Hematopoietic multipotent progenitor cell treated with erythropoietin and hydrocortisone succinate and interleukin-3 and kit ligand, for 15 days (in vitro differentiated cells): Measurements from ENCODE around the gene KLHL11.
"Not testable (repeated sequence)": the region's sequence is repeated elsewhere in the genome, so short reads cannot be mapped to it uniquely, and the experiment has no call there.

Experiments used
- DNase-seq: peaks from one replicate; pipeline ENCODE4 v3.0.0-alpha.2; 2015; ENCODE audit warnings: low spot score

Gene KLHL11

GRCh38 chr17:41836550-41837196, 28.6 kb downstream of the KLHL11 start:
- DNase-seq = no peak

- DNase-seq = no peak
Measured at GRCh38 chr17:41835800-41836549, 29.2 kb downstream of the KLHL11 start, which contains the start of gene NT5C3B. Gene NT5C3B, minus strand, starts transcription at chr17:41836232. Its CDS starts 39 bp downstream, at chr17:41836193.

GRCh38 chr17:41835214-41835799, 29.9 kb downstream of the KLHL11 start:
- no peak for DNase-seq

DNA sequence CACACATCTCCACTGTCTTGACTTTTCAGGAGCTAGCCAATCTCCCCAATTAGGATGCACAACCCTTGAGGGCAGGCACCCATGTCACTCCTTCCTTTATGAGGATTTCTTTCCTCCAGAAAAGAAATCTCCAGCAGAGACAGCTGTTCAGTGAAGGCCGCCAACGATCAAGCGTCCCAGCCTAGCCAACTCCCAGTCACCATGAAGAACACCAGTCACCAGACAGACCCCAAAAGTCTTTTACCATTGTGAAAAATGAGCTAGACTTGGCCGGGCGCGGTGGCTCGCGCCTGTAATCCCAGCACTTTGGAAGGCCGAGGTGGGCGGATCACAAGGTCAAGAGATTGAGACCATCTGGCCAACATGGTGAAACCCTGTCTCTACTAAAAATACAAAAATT, 35.3 kb downstream of the KLHL11 start:
- not testable (repeated sequence) for DNase-seq

GRCh38 chr17:41825175-41825845, 39.9 kb downstream of the KLHL11 start:
- DNase-seq = no peak

DNA sequence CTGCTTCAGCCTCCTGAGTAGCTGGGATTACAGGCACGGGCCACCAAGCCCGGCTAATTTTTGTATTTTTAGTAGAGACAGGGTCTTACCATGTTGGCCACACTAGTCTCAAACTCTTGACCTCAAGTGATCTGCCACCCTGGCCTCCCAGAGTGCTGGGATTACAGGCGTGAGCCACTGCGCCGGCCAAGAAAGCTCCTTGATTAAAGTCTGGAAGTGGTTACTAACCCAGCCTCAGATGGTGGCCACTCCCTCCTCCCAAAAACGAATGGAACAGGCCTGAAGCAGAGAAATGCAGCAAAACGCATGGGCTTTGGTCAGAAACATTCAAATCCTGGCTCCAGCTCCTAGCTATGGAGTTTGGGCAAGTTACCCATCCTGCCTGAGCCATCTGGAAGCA, 41.1 kb downstream of the KLHL11 start:
- no peak for DNase-seq

DNA sequence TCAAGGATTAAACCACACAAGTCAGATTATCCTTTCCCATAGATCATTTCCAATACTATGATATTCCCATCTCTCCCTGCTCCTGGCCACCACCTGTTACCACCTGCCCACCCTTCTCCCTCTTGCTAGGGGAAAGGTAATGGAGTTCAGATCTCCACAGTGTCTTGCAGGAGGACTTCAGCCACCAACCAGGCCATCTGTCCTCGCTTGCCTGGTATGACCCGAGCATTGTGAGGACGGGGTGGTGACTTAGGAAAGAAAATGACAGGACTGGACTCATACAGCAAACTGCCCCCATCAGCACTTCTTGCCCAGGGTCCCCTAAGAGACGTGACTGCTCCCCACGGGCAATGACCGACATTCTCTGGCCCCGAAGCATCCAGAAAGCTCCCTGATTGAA, 41.6 kb downstream of the KLHL11 start:
- no peak for DNase-seq

DNA sequence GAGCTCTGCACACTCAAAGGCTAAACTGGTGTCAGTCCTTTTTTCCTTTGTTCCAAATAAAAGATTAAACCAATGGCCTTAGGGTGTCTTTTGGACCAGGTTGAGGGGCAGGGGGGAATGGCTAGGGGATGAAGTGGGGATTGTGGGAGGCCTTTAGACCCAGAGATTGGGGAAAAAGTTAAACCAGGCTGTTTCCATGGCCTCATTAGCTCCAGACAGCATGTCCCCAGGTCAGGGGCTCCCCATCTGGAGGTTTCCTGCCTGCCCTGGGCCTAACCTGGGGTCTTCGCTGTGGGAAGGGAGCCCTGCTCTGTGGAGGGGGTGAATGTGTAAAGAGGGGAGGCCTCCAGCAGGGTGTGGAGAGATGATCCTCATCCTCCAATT, 42.1 kb downstream of the KLHL11 start:
- DNase-seq = no peak

DNA sequence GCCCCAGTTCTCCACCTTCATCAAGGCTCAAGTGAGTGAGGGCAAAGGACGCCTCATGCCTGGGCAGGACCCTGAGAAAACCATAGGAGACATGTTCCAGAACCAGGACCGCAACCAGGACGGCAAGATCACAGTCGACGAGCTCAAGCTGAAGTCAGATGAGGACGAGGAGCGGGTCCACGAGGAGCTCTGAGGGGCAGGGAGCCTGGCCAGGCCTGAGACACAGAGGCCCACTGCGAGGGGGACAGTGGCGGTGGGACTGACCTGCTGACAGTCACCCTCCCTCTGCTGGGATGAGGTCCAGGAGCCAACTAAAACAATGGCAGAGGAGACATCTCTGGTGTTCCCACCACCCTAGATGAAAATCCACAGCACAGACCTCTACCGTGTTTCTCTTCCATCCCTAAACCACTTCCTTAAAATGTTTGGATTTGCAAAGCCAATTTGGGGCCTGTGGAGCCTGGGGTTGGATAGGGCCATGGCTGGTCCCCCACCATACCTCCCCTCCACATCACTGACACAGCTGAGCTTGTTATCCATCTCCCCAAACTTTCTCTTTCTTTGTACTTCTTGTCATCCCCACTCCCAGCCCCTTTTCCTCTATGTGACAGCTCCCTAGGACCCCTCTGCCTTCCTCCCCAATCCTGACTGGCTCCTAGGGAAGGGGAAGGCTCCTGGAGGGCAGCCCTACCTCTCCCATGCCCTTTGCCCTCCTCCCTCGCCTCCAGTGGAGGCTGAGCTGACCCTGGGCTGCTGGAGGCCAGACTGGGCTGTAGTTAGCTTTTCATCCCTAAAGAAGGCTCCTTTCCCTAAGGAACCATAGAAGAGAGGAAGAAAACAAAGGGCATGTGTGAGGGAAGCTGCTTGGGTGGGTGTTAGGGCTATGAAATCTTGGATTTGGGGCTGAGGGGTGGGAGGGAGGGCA, 42.7 kb downstream of the KLHL11 start:
- DNase-seq = no peak

DNA sequence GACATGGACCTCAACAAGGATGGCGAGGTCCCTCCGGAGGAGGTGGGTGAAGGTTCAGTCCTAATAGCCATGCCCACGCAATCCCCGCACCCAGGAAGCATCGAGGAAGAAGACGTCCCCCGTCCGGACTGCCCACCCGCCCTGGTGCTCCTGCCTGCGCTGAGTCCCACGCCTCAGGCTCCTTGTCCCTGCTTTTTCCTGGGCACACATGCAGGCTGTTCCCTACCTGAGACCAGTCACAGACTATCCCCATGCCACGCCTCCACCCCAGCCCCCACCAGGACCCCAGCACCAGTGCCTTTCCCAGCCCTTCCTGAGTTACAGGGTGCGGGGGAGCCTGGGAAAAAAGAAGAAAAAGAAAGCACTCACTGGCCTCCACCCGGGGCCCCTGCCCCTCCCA, 43.4 kb downstream of the KLHL11 start:
- DNase-seq = no peak

DNA sequence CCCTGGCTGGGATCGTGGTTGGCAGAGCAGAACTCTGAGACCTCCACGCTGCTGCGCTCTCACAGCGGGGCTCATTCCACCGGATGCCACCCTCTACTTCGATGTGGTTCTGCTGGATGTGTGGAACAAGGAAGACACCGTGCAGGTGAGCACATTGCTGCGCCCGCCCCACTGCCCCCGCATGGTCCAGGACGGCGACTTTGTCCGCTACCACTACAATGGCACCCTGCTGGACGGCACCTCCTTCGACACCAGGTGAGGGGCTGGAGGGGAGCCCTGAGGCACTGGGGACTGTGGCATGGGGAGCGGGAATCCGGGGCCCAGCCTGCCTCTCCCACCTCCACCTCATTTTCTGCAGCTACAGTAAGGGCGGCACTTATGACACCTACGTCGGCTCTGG, 47.2 kb downstream of the KLHL11 start:
- DNase-seq = no peak

DNA sequence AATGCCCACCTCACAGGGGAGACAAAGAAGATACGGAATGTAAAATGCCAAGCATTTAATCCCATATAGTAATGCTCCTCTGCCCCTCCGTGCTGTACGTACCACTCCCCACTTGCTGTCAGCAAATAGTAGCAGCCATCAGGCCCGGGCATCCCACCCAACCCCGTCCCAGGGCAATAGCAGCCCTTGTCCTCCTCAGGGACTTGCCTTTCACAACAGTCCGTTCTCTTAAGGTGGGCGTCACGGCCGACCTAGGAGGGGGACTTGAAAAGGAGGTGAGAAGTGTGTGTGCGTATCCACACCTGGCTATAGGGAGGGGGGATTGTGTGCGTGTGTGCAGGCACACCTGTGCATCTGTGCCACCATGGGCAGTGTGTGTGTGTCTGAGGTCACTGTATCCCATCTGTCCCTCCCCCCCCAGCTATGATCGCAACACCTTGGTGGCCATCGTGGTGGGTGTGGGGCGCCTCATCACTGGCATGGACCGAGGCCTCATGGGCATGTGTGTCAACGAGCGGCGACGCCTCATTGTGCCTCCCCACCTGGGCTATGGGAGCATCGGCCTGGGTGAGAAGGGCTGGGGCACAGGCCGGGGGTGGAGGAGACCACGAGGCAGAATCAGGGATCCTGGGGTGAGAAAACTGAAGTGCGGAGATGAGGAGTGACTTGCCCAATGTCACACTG, 48.4 kb downstream of the KLHL11 start:
- no peak for DNase-seq

- DNase-seq = no peak
Measured at GRCh38 chr17:41814195-41814594, 51.0 kb downstream of the KLHL11 start.

DNA sequence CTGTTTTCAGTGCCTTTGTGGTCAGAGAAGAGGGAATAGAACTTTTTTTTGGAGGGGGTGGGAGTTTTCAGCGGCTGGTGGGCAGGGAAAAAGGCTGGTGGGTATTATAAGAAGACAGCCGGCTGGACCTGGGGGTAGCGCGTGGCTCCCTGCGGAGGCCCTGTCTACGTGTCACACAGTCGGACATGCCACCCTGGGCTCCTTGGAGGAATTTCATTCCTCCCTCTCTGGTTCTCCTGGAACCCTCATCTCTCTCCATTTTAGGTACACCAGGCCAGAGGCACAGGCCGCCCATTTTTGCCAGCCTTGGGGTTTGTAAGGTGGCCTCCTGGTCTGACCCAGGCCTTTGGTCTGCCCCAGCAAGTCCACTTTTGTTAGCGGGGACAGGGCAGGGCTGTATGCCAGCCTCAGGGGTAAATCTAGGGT, 51.5 kb downstream of the KLHL11 start:
- no peak for DNase-seq

DNA sequence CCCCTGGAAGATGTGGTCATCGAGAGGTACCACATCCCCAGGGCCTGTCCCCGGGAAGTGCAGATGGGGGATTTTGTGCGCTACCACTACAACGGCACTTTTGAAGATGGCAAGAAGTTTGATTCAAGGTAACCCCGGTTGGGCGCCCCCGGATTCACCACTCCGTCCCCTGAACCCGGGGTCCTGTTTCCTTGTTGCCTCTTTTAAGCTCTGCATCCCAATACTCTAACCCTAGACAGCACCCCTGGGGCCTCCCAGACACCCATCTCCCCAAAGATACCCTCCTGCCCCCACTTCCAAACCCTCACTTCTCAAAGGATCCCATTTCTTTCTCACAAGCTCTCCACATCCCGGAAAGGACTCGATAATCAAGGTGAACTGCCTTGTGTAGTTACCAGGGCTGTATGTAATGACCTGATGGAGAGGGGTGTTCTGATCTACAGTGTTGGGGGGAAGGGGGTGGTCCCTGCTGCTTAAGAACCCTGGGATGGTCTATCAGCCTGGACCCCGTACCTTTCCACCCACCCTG, 52.0 kb downstream of the KLHL11 start:
- DNase-seq = no peak

- DNase-seq = no peak
Measured at GRCh38 chr17:41812381-41813151, 52.7 kb downstream of the KLHL11 start, which contains the start of gene FKBP10. Gene FKBP10, plus strand, starts transcription at chr17:41813004. Its CDS starts 31 bp downstream, at chr17:41813035.

DNA sequence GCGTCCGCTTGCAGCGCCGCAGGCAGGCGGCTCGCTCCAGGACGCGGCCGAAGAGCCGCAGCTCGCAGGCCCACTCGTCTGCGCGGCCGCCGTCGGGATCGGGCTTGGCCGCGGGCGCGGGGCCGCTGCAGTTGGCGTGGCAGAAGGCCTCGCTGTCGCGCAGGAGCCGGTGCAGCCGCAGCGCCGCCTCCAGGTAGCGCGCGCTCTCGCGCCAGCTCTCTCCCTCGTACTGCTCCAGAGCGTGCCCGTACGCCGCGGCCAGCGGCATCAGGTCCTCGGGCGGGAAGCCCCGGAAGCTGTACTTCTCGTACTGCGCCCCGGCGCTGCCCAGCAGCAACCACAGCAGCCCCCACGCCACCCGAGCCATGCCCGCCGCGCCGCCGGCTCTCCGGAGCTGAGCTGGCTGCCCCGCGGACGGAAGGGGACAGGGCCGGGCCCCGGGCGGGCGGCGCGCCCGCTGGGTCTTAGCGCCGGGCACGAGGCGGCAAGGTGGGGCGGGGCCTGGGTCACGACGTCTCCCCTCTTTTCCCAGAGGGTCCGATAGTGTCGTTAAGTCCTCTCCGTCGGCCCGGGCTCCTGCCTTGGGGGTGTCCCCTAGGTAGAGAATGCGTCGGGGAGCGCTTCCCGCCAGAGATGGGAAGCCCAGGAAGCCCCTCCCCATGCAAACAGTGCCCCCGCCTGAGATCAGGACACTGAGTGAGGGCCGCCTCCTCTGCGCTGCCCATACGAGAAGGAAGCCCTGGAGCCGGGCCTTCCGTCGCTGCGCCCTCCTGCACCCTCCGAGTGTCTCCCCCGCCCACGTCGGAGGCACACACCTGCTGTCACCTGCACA, 53.5 kb downstream of the KLHL11 start, which contains the start of gene P3H4:
Gene P3H4 (minus strand): TSS at position 401 of the 832 bp plus-strand sequence. CDS start 34 bp downstream, at position 367.
- no peak for DNase-seq

GRCh38 chr17:41810659-41811548, 54.3 kb downstream of the KLHL11 start:
- DNase-seq = no peak
